Dedifferentiated amniotic fluid mesenchymal stem cell (primary cell): ENCODE results near the gene ERCC6.

Experiments
- DNase-seq: peaks from one replicate; pipeline ENCODE4 v3.0.0-alpha.2; 2016; ENCODE audit errors: extremely low spot score

Gene ERCC6

DNA sequence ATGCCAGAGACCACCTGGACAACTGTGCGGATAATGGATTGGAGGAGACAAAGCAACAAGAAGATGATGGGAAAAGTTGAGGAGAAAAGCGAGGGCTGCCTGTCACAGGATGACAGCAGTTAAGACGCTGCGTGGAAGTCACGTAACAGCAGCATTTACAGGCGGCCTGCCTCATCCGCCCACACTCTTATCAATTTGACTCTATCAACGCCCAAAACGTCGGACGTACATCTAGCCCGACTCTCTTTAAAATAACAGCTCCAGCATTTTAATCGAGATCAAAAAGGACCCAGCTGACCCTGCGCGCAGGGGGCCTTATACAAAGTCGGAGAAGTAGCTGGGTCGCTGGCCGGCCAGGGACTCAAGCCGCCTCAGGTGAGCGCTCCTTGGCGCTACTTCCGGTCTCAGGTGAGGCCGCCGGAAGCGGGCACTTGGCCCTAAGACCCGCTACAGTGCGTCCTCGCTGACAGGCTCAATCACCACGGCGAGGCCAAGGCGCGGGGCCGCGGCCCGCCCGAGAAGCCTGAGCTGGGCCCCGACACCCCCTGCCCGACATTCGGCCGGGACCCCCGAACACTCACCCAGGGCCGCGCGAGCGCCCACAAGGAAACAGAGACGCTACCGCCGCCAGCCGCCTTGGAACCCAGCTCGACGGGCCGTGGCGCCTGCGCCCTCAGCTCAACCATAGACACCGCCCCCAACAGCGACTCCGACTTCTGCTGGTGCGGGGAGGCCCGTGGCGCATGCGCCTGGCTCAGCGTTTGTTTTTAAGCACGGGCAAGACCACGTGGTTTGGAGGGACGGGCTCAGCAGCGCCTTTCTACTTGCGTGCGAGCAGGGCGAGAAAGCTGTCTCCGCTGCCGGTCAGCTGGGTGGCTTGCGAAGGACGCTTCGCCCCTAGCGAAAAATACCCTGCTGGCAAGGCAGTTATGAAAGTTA, at the start of gene ERCC6:
TSS of gene ERCC6 (minus strand) at position 741 of the 939 bp plus-strand sequence.
- DNase-seq: peak; percentile 97

DNA sequence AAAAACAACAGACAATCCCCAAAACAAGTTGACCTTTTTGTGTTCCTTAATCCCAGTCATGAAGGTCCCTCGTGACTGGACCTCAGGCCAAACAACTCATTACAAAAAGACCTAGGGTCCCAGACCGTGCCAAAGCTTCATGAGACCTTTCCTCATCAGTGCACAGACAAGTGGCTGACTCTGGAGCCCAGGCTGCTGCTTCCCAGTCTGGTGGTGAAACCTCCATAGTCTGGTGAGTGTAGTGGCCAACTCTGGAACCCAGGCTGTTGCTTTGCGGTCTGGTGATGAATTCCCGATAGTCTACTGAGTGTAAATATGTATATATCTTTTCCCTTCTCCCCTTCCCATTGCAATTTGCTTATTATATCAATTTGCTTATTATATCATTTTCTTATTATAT, 49.1 kb upstream of the ERCC6 start:
- no peak for DNase-seq

DNA sequence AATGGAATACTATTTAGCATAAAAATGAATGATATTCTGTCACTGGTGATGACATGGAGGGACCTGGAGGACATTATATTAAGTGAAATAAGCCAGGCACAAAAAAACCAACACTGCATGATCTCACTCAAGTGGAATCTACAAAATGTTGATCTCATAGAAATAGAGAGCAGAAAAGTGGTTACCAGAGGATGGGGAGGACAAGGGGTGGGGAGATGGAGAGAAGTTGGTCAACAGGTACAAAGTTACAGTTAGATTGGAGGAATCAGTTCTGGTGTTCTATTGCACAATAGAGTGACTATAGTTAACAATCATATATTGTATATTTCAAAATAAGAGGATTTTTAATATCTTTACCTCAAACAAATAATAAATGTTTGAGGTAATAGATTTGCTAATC, 46.5 kb upstream of the ERCC6 start:
- no peak for DNase-seq

DNA sequence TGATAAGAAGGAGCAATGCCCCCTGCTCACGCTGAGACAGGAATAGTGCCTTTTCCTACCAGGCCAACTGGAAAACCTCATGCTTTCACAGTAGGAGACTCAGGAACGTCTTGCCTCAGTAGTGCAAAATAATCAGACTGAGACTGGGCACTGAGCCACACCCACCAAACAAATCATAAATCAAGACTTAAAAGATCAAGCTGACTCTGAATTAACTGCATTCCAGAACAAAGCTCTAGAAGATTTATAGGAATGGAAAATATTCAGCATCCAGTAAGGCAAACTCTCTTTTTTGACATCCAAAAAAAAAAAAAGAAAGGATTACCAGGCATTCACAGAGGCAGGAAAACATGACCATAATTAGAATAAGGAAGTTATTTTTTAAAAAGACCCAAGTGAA, 40.7 kb upstream of the ERCC6 start:
- DNase-seq: peak; percentile 77

DNA sequence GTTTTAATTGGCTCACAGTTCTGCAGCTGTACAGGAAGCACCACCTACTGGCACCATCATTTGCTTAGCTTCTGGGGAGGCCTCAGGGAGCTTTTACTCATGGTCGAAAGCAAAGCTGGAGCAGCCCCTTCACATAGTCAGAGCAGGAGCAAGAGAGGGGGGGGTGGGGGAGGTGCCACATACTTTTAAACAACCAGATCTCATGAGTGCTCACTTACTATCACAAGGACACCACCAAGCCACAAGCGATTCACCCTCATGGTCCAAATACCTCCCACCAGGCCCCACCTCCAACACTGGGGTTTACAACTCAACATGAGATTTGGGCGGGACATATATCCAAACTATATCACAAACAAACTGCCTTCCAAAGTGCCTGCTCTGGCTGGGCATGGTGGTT, 39.5 kb upstream of the ERCC6 start:
- no peak for DNase-seq

DNA sequence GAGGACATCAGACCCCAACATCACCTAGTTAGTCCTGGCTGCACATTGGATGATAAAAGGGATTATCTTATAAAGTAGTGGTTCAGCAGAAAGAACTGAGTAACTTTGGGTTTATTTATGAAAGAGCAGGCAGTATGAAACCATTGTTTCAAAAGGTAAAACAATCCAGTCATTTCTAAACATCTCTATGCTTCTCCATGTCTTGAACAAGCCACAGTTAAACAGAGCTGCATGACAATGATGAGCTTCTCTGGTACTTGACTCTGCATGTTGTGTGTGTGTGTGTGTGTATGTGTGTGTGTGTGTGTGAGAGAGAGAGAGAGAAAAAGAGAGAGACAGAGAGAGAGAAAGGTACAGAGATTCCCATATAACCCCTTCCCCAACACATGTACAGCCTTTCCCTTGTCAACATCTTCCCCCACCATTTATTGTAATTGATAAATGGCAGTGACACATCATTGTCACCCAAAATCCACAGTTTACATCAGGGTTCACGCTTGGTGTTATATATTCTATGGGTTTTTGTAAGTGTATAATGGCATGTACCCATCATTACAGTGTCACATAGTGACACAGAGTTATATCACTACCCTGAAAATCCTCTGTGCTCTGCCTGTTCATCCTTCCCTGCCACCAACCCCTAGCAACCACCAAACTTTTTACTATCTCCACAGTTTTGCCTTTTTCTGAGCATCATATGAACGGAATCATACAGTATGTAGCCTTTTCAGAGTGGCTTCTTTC, 38.4 kb upstream of the ERCC6 start:
- no peak for DNase-seq

DNA sequence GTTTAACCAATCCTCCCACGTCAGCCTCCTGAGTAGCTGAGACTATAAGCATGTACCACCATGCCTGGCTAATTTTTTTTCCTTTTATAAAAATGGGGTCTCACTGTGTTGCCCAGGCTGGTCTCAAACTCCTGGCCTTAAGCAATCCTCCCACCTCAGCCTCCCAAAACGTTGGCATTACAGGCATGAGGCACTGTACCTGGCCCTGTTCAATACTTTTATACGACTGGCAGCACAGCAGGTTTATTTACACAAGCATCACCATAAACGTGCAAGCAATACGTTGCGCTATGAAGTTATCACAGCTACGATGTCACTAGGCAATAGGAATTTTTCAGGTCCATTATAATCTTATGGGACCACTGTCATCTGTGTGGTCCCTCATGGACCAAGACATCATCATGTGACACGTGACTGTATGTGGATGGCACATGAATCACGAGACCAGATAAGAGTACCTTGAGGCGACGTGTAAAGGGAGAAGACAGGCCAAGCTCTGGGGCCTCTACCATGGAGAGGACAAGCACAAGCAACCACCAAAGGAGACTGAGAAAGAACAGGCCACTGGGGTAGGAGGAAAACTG, 36.7 kb upstream of the ERCC6 start:
- DNase-seq: no peak

DNA sequence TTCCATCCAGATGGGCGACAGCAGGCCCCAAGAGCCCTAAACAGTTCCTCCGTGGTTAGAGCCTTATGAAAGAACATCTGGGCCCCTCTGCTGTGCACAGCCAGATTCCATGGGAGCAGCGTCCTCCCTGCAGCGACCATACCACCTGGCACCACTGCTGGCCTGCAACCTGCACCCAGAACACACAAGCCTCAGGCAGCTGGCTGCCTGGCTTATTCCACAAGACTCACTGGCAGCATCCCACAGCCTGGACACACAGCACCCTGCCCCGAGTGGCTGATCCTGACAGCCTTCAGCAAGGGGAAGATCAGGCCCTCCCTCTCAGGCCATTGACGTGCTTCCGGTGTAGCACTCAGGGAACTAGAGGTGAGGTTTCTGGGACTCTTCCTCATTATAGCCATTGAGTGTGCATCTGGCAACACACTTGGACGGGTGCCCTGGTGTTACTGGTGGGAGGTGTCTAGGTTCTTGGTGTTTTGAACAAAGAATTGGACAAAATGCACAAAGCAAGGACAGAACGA, 33.7 kb upstream of the ERCC6 start:
- no peak for DNase-seq

DNA sequence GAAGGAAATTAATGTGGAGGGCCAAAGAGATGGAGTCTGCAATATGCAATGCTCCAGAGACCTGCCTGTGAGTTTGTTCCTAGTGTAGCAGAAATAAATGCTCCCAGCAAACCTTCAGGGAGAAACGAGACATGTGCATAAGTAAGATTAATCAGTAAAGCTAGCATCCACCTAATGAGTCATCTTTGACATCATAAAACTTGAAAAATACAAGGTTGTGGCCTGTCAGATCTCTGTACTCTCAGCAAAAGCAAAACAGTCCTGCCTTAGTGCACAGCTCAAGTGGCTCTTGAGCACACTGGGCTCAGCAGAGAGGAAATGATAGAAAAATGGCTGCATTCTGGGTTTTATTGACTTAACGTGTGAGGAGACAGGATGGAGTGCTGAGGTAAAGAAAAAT, 32.5 kb upstream of the ERCC6 start:
- DNase-seq: no peak

DNA sequence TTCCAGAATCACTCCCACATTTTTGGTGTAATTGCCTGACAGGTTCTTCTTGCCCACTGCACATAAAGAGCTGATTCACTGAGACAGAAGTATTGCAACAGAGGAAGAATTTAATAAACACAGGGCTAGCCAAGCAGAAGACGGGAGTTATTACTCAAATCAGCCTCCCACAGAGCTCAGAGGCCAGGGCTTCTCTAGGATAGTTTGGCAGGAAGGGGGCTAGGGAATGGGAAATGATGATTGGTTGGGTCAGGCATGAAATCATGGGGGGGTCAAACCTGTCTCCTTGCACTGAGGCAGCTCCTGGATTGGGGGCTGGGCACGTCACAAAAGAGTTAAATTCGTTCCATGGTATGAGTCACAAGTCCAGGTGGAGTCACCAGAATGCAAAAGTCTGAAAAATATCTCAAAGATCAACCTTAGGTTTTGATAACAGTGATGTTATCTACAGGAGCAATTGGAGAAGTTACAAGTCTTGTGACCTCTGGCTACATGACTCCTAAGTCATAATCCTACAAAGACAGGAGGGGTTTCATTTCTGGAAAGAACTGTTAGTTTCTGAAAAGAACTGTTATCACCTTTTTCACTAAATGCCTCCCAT, 30.2 kb upstream of the ERCC6 start:
- peak; percentile 61 for DNase-seq

DNA sequence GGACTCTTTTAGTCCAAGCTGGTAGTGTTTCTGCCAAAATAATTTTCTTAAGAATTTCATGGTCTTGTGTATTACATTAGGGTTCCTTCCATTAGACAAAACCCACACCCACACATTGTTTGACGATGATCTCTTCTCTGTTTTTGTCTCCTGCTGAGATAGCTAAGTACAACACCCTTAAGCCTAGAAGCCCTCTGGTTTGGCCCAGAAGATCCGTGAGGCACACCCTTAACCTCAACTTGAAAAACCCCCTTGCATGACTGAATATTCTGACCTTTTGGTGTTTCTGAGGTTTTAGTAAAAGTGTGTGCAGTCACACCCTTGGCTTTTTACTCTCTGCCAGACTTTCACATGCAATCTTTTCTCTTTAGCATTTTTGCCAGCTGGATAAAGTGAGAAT, 29.3 kb upstream of the ERCC6 start:
- peak; percentile 66 for DNase-seq

DNA sequence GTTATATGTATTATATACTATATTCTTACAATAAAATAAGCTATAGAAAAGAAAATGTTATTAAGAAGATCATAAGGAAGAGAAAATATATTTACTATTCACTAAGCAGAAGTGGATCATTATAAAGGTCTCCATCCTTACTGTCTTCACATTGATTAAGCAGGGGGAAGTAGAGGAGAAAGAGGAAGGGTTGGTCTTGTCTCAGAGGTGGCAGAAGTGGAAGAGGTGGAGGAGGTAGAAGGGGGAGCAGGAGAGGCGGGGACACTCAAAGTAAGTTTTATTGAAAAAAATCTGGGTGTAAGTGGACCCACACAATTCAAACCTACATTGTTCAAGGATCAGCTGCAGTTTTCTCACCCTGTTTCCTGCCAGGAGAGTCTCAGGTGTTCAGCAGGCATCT, 28.9 kb upstream of the ERCC6 start:
- no peak for DNase-seq

DNA sequence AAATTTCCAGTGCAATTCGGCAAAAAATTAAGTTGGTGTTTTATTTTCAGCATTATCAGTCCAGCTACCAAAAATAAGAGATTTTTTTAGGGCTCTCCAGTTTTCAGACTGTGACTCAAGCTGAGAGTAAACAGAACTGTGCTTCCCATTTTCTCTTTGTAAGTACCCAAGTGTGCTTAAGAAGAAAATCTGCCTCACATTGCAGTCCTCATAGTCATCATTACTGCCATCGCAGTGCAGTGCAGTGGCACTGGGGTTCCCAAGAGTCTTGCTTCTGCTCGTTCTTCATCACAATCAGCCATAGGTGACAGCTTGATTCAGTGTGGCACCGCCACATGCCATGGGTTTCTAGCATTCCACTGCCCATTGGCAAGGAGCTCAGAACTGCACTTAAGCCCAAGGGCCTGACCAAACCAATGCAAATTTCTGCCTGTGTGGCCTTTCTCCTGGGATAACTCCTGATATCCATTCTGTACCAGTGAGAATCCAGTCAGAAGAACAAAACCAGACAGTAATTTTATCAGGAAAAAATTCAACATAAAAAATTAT, 25.6 kb upstream of the ERCC6 start:
- peak; percentile 32 for DNase-seq

DNA sequence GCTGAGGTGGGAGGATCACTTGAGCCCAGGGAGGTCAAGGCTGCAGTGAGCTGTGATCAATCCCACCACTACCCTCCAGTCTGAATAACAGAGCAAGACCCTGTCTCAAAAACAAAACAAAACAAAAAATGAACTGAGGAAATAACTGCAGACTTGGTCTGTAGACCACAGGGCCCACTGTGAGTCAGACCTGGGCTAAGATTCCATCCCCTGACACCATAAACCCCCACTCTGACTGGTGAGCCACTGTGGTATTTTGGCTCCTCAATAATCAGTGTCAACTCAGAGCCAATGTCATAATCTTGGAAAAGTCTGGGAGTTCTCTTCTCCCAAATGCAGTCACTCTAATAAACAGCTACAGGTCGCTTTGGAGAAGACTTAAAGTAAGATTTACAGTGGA, 24.0 kb upstream of the ERCC6 start:
- DNase-seq: no peak

DNA sequence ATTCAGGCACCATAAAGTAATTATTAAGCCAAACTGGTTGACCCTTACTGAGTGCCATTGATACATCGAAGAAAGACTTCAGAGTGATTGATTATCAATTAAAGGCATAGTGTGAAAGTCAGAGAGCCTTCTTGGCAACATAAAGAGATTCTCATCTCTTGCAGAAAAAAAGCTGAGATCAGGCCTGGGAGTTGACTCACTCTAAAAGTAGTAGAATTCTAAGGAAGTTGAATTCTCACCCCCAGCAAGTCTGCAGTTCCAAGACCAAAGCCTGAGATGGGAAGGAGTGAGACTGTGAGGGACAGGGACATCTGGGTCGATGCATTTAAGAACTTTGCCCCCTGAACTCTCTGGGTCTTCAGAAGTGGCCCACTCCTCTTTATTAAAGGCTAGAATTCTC, 21.6 kb upstream of the ERCC6 start:
- DNase-seq: no peak

DNA sequence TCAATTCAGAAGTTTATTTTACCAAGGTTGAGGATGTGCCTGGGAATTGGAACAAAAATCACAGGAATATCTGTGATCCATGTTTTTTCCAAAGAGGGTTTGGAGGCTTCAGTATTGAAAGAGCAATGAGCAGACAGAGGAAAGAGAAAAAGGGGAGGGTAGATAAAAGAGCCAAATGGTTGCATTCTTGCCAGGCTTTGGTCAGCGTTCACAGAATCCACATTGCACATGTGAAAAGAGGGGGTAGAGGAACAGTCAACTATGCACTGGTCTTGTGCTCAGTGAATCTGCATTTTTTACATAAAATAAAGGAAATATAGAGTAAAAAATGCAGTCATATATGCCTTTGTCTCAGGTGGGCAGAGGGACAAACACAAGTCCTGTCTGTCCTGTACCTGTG, 20.6 kb upstream of the ERCC6 start:
- DNase-seq: no peak

DNA sequence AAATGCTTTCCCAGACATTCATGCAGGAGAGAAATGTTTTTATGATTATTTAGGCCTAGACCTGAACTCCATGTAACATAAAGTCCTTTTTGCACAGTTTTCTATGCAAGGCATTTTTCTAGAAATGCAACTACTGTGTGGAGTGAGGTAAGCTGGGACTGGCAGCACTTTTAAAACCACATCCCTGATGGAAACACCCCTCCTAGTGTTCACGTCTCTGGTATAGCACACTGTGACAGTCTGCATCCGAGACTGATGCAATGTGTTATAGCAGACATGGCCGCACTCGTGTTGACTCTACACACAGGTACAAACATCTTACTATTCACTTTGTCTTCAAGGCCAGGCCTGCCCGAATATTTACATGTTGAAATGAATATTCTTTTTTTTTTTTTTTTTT, 19.3 kb upstream of the ERCC6 start:
- no peak for DNase-seq

DNA sequence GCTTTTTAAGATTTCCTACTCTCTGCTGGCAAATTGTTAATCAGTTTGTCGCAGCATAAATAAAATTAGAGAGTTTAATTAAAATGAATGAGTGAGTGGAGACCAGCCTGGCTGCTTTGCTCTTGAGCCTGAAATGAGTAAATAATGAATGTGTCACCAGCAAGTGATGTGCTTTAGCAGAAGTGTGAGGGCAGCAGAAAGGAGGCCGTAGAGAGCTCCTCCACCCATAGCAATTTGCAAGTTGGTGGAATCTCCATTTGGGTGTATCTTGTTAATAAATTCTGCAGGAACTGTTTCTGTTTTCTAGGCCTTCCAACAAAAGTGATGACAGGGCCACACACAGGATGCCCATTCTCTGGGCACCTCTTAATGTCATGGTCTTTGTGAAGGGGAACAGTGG, 18.8 kb upstream of the ERCC6 start:
- DNase-seq: no peak

DNA sequence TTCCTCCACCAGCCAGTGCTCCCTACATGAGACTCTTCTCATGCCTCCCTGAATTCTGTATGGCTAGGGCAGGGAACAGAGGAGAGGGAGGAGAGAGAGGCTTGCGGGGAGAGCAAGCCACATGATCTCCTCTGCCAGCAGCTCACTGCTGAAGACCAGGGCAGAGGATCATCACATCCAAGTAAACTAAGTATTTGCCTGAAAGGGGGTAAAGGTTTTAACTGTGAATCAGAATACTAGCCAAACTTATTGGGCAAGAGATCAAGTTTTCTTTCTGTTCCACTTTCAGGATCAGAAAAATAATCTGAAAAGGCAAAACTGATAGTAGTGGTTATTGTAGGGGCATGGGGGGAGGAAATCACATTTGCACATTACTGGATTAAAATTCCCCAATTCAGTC, 17.8 kb upstream of the ERCC6 start:
- DNase-seq: no peak

DNA sequence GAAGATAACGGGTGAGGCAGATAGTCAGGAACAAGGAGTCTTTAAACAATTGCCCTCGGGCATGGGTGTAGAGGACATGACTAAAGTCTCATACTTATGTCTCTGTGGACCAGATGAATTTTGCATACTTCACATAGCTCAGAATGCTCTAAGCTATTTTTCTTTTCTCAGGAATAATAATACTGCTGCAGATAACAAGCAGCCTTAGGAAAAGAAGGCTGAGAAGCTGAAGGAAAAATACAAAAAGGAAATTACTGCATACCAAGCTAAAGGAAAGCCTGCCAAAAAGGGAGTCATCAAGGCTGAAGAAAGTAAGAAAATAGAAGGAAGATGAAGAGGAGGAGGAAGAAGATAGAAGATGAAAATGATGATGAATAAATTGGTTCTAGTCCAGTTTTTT, 13.4 kb upstream of the ERCC6 start:
- peak; percentile 96 for DNase-seq

DNA sequence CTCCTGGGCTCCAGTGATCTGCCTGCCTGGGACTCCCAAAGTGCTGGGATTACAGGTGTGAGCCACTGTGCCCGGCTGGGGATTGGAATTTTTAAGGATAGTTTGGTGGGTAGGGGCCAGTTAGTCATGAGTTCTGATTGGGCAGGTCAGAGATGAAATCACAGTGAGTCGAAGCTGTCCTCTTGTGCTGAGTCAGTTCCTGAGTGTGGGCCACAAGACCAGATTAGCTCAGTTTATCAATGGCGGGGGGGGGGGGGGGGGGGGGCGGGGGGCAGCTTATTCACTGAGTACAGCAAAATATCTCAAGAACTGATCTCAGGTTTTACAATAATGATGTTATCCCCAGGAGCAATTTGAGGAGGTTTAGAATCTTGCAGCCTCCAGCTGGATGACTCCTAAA, 11.6 kb upstream of the ERCC6 start:
- DNase-seq: no peak
